ENCODE data around the gene ADPRS.

ADPRS gene

DNA sequence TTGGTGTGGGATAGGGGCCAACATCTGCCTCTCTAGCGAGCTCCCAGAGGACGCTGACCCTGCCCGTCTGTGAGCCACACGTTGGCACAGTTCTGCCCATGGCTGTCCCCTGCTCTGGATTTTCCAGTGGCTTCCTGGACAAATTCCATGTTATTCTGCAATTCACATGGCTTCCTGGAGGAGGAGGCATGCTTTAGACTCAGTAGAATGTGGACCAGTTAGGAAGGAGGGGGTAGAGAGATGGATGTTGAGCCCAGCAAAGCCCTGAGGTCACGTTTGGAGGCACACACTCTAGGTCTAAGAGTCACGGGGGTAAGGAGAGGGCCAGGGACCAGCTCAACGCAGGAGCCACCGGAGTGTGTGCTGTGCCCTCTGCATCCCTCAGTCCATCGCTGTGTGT is 24.1 kb downstream of the ADPRS start:
- peaks cover 33% of the 10 kb centered on the region for H3K4me1 Mint-ChIP-seq (ENCODE audit: low read depth)
- no peak overlapping the region for H3K27ac Mint-ChIP-seq
- no peaks in the 10 kb centered on the region for H3K9me3 Mint-ChIP-seq (ENCODE audit: low read depth)
- no peaks in the 10 kb centered on the region for H3K27me3 Mint-ChIP-seq
- H3K36me3 Mint-ChIP-seq, result no peaks in the 10 kb centered on the region
- H3K4me3 Mint-ChIP-seq, result no peak overlapping the region

- no peaks in the 10 kb centered on the region for H3K9me3 Mint-ChIP-seq (ENCODE audit: low read depth)
- no peak overlapping the region for H3K27ac Mint-ChIP-seq
- peaks cover 20% of the 10 kb centered on the region for H3K4me1 Mint-ChIP-seq (ENCODE audit: low read depth)
- no peaks in the 10 kb centered on the region for H3K27me3 Mint-ChIP-seq
- H3K36me3 Mint-ChIP-seq, result no peaks in the 10 kb centered on the region
- H3K4me3 Mint-ChIP-seq, result no peak overlapping the region
Observed at GRCh38 chr1:36114371-36114770, 25.7 kb downstream of the ADPRS start.

GRCh38 chr1:36115200-36115669 is 26.5 kb downstream of the ADPRS start:
- Mint-ChIP-seq H3K9me3 (ENCODE audit: low read depth) (no peaks in the 10 kb centered on the region), H3K27ac (no peak overlapping the region), H3K36me3 (no peaks in the 10 kb centered on the region), H3K27me3 (no peaks in the 10 kb centered on the region), H3K4me1 (ENCODE audit: low read depth) (peaks cover 13% of the 10 kb centered on the region), H3K4me3 (no peak overlapping the region)

- Mint-ChIP-seq H3K4me3 (no peak overlapping the region), H3K27ac (no peak overlapping the region), H3K4me1 (ENCODE audit: low read depth) (peaks cover 8% of the 10 kb centered on the region), H3K27me3 (no peaks in the 10 kb centered on the region), H3K36me3 (no peaks in the 10 kb centered on the region), H3K9me3 (ENCODE audit: low read depth) (no peaks in the 10 kb centered on the region)
Observed at GRCh38 chr1:36115931-36116330, 27.2 kb downstream of the ADPRS start.

- H3K9me3 Mint-ChIP-seq (ENCODE audit: low read depth), result no peaks in the 10 kb centered on the region
- no peak overlapping the region for H3K27ac Mint-ChIP-seq
- no peaks in the 10 kb centered on the region for H3K27me3 Mint-ChIP-seq
- no peak overlapping the region for H3K4me3 Mint-ChIP-seq
- H3K4me1 Mint-ChIP-seq (ENCODE audit: low read depth), result no peaks in the 10 kb centered on the region
- H3K36me3 Mint-ChIP-seq, result no peaks in the 10 kb centered on the region
Observed at GRCh38 chr1:36116901-36117300, 28.2 kb downstream of the ADPRS start.

DNA sequence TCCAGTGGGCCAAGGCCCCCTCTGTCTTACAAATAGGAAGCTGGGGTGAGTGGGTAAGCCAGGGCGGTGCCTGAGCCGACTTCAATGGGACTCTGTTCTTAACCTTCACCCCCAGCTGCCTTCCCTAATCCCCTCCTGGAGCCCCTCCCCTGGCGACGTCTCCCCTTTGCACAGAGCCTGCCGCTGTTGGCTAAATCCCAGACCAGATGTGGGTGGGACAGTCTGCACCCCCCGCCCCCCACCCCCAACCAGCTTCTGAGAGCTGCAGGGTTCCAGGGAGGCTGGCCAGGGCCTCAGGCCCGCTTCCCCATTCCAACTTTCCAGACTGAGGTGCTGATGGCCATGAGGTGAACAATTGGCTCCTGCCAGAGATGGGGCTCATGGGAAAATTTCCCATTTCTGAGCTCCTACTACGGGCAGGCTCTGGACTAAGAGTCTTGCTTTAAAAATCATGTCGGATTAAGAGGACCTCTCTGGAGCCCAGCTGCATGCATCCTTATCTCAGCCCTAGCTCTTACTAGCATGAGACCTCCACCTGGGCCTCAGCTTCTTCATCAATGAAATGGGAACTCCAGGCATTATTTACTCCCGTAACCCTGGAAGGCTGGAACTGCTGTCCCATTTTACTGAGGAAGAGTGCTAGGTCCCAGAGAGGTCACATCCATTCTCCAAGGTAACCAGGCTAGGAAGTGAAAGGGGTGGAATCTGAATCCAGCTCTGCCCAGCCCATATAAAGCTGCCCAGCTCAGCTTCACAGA is 29.9 kb downstream of the ADPRS start:
- peaks cover 9% of the 10 kb centered on the region for H3K27me3 Mint-ChIP-seq
- H3K36me3 Mint-ChIP-seq, result no peaks in the 10 kb centered on the region
- H3K9me3 Mint-ChIP-seq (ENCODE audit: low read depth), result no peaks in the 10 kb centered on the region
- peaks cover 12% of the 10 kb centered on the region for H3K4me1 Mint-ChIP-seq (ENCODE audit: low read depth)
- no peak overlapping the region for H3K4me3 Mint-ChIP-seq
- H3K27ac Mint-ChIP-seq, result no peak overlapping the region

DNA sequence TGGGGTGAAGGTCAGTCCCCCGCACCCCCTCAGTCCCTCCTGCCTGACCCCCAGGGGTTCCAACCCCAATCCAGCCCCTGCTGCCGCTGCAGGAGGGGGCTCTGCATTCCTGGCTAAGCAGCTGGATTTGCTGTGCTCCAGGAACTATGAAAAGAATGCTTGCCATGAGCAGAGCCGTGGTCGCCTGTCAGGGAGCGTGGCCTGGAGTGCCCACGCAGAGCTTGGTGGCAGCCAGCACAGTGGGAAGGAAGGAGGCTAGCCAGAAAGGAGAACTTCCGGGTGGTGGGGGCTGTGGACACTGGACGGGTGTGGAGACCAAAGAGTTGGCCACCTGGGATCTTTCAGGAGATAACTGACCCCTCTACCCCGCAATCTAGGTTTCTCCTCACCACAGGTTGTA is 30.8 kb downstream of the ADPRS start:
- Mint-ChIP-seq H3K27ac (no peak overlapping the region), H3K27me3 (peaks cover 9% of the 10 kb centered on the region), H3K4me3 (no peak overlapping the region), H3K36me3 (no peaks in the 10 kb centered on the region), H3K4me1 (ENCODE audit: low read depth) (peaks cover 16% of the 10 kb centered on the region), H3K9me3 (ENCODE audit: low read depth) (no peaks in the 10 kb centered on the region)

DNA sequence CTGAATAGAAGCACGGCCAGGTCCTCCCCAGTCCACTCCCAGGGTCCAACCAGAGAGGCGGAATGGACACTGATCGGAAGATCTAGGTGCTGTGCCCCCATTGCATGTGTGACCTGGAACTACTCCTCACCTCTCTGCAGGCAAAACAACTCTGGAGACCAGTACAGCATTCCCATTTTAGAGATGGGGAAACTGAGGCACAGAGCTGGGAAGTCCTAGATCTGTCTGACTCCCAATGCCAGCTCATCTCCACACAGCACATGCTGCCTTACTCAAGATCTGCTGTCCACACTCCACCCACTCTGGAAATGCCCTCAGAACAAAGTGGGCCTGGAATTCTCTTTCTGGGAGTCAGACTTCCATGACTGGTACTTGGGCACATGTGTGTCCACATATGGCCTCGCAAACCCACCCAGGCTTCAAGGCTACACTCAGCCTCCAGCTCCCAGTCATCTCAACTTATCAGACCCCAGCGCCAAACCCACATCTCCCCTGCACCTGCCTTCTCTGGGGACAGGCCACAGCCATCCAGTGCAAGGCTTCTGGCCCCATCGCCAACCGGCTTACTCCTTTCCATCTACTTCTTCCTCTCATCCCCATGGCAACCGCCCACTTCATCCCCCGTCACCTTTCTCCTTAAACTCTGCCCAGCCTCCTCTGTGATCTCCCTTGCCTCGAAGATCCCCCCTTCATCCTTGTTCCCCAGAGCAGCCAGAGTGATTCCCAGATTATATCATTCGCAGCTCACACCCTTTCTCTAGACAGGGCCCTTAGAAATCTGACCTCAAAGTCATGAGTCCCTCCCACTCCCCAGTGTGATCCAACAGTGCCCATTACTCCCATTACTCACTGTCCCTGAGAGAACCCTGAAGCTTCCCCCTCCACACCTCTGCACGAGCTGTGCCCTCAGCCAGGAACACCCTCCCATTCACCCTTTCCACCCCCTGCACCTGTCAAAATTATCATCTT is 33.7 kb downstream of the ADPRS start:
- H3K36me3 Mint-ChIP-seq, result no peaks in the 10 kb centered on the region
- peaks cover 29% of the 10 kb centered on the region for H3K4me1 Mint-ChIP-seq (ENCODE audit: low read depth)
- H3K27me3 Mint-ChIP-seq, result peaks cover 12% of the 10 kb centered on the region
- H3K4me3 Mint-ChIP-seq, result no peak overlapping the region
- peak overlapping the region; percentile 2 for H3K27ac Mint-ChIP-seq
- no peaks in the 10 kb centered on the region for H3K9me3 Mint-ChIP-seq (ENCODE audit: low read depth)

DNA sequence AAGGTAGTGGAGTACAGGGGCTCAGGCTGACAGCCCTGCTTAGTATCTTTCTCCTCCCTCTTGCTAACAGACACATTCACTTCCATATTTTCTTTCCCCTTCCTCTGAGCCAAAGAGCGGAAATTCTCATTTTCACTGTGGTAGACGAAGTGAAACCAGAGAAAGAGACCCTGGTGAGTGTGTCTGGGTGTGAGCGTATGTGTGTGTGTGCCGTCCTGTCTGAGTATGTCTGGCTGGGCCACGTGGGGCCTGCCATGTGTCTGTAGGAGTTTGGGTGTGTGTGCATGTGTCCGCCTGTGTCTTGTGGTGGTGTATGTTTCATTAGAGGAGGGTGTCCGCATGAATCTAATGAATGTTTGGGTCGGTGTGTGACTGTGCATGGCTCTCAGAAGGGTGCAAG is 34.7 kb downstream of the ADPRS start:
- H3K27me3 Mint-ChIP-seq, result peaks cover 12% of the 10 kb centered on the region
- H3K4me1 Mint-ChIP-seq (ENCODE audit: low read depth), result peaks cover 29% of the 10 kb centered on the region
- peak overlapping the region; percentile 63 for H3K4me3 Mint-ChIP-seq
- no peaks in the 10 kb centered on the region for H3K36me3 Mint-ChIP-seq
- H3K9me3 Mint-ChIP-seq (ENCODE audit: low read depth), result no peaks in the 10 kb centered on the region
- peak overlapping the region; percentile 66 for H3K27ac Mint-ChIP-seq

- H3K36me3 Mint-ChIP-seq, result no peaks in the 10 kb centered on the region
- H3K4me1 Mint-ChIP-seq (ENCODE audit: low read depth), result peaks cover 29% of the 10 kb centered on the region
- no peaks in the 10 kb centered on the region for H3K9me3 Mint-ChIP-seq (ENCODE audit: low read depth)
- peak overlapping the region; percentile 22 for H3K27ac Mint-ChIP-seq
- peak overlapping the region; percentile 75 for H3K4me3 Mint-ChIP-seq
- H3K27me3 Mint-ChIP-seq, result peaks cover 12% of the 10 kb centered on the region
Observed at GRCh38 chr1:36124404-36125128, 35.9 kb downstream of the ADPRS start.

- no peaks in the 10 kb centered on the region for H3K36me3 Mint-ChIP-seq
- peak within 1 kb of the TSS; percentile 77 for H3K4me3 Mint-ChIP-seq
- H3K4me1 Mint-ChIP-seq (ENCODE audit: low read depth), result peaks cover 29% of the 10 kb centered on the region
- H3K27me3 Mint-ChIP-seq, result peaks cover 12% of the 10 kb centered on the region
- no peaks in the 10 kb centered on the region for H3K9me3 Mint-ChIP-seq (ENCODE audit: low read depth)
- H3K27ac Mint-ChIP-seq, result peak within 1 kb of the TSS; percentile 58
Observed at GRCh38 chr1:36125129-36125991, 36.7 kb downstream of the ADPRS start, which contains the start of gene COL8A2. Gene COL8A2, minus strand, starts transcription at chr1:36125222. Its CDS starts 24,980 bp downstream, at chr1:36100242.

DNA sequence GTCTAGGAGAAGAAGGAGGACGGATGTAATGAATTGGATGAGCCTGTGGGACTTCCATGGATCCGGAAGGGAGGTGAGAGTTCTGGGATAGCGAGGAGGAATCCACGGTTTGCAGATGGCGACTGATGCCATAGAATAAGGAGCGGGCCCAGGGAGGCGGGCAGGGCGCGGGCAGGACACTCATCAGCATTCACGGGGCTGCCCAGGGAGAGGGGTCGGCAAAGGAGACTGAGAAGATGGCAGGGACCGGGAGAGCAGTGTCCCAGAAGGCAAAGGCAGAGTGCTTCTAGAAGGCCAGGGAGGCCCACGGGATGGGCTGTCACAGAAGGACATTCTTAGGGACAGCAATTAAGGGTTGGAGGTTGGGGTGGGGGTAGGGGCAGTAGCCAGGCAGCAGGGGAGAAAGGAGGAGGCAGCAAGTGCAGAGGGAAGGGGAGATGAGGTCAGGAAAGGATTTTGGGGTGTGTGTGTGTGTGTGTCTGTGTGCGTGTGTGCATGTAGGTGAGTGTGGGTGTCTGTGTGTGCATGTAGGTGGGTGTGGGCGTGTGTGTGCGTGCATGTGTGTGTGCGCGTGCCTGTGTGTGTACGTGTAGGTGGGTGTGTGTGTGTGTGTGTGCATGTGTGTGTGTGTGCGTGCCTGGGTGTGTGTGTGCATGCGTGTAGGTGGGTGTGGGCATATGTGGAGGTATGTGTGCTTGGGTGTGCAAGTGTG is 37.5 kb downstream of the ADPRS start:
- H3K4me3 Mint-ChIP-seq, result peak overlapping the region; percentile 77

GRCh38 chr1:36126797-36127500 is 38.3 kb downstream of the ADPRS start:
- no peaks in the 10 kb centered on the region for H3K36me3 Mint-ChIP-seq

More for the DNA sequence above, 37.5 kb downstream of the ADPRS start:
- H3K9me3 Mint-ChIP-seq (ENCODE audit: low read depth), result no peaks in the 10 kb centered on the region
- no peaks in the 10 kb centered on the region for H3K36me3 Mint-ChIP-seq
- peaks cover 12% of the 10 kb centered on the region for H3K27me3 Mint-ChIP-seq
- no peak overlapping the region for H3K27ac Mint-ChIP-seq
- H3K4me1 Mint-ChIP-seq (ENCODE audit: low read depth), result peaks cover 29% of the 10 kb centered on the region

More at GRCh38 chr1:36126797-36127500, 38.3 kb downstream of the ADPRS start:
- no peak overlapping the region for H3K27ac Mint-ChIP-seq
- H3K4me1 Mint-ChIP-seq (ENCODE audit: low read depth), result peaks cover 29% of the 10 kb centered on the region
- H3K4me3 Mint-ChIP-seq, result no peak overlapping the region
- H3K9me3 Mint-ChIP-seq (ENCODE audit: low read depth), result no peaks in the 10 kb centered on the region
- peaks cover 12% of the 10 kb centered on the region for H3K27me3 Mint-ChIP-seq
